Lung (tissue), 12 donors: Measurements from ENCODE around the gene CASK. TPM values are rescaled to one million over a fixed set of nuclear protein-coding genes. Genes with fewer than 3 reads are reported as not detected.

Experiments
- ATAC-seq: fragments of 200-7000 bp; cut with Tn5 transposase; one replicate; pipeline ENCODE4 v1.9.1; 2020; ENCODE audit warnings: moderate number of reproducible peaks; ENCODE audit not compliant: insufficient read depth, low FRiP score
- DNase-seq, 3 donors: peaks; one replicate each; pipeline ENCODE4 v3.0.0-alpha.2; 2013 to 2017
- H3K27ac ChIP-seq, 2 donors: one replicate each; pipeline ENCODE4 v1.5.1; 2013; ENCODE audit warnings: mild to moderate bottlenecking in 2 of 2, moderate library complexity in 2 of 2, control low read depth in 1 of 2, inconsistent platforms in 1 of 2, low read depth in 1 of 2, low read length in 1 of 2
- H3K27me3 ChIP-seq, 3 donors: one replicate each; pipeline ENCODE4 v1.5.1; 2013; ENCODE audit warnings: low read length in 2 of 3; ENCODE audit not compliant: control insufficient read depth in 3 of 3, insufficient read depth in 3 of 3
- H3K36me3 ChIP-seq, 4 donors: one replicate each; pipeline ENCODE4 v1.5.1; 2013; ENCODE audit warnings: low read length in 4 of 4, mild to moderate bottlenecking in 1 of 4, moderate library complexity in 1 of 4; ENCODE audit not compliant: control insufficient read depth in 4 of 4, insufficient read depth in 4 of 4
- H3K4me1 ChIP-seq, 5 donors: one replicate each; pipeline ENCODE4 v1.5.1; 2013; ENCODE audit warnings: low read length in 5 of 5, mild to moderate bottlenecking in 2 of 5, moderate library complexity in 1 of 5; ENCODE audit not compliant: control insufficient read depth in 5 of 5, insufficient read depth in 5 of 5
- H3K4me3 ChIP-seq: one replicate; pipeline ENCODE4 v1.5.1; 2013; ENCODE audit warnings: mild to moderate bottlenecking, control low read depth, moderate library complexity
- H3K9ac ChIP-seq, 2 donors: one replicate each; pipeline ENCODE4 v1.5.1; 2013; ENCODE audit warnings: low read length in 2 of 2, control low read depth in 1 of 2; ENCODE audit not compliant: insufficient read depth in 1 of 2
- H3K9me3 ChIP-seq, 4 donors: one replicate each; pipeline ENCODE4 v1.5.1; 2013; ENCODE audit warnings: low read length in 3 of 4, mild to moderate bottlenecking in 1 of 4, moderate library complexity in 1 of 4; ENCODE audit not compliant: control insufficient read depth in 4 of 4, insufficient read depth in 3 of 4
- WGBS, 2 donors: extraction: QIAGEN DNeasy Blood & Tissue Kit; methylation state at CpG; one replicate each; pipeline ENCODE4 v1.1.7; 2013; 5-methylcytosine and 5-hydroxymethylcytosine counted together
- polyA plus RNA-seq, 2 donors: library from polyadenylated mRNA; stranded (reverse); fragments of 200-250 nt; gene quantifications; one replicate each; pipeline ENCODE4 v1.2.1, GENCODE V29; 2013
- total RNA-seq, 2 donors: library from RNA; depleted of rRNA in 1 of 2; stranded (reverse); fragments of >200 nt in 1 of 2; gene quantifications; one replicate each; pipeline ENCODE4 v1.2.1, GENCODE V29; 2014 to 2021
- TF ChIP-seq, protein P1 (sequence below): IDR thresholded peaks from 2 replicates; pipeline ENCODE4 v1.5.1; 2012; ENCODE audit warnings: mild to moderate bottlenecking; ENCODE audit errors: control extremely low read depth, extremely low read depth
- donor health status: control.
- donor health status: control.
- donor health status: Bipolar disorder and iron deficiency.
- donor health status: healthy.
- donor health status: DM: yes; HTN: yes; CAD: no.

CASK gene
- total and polyA plus RNA-seq, 4 donors: 8.2 to 68.1 (median 30.6) TPM

DNA sequence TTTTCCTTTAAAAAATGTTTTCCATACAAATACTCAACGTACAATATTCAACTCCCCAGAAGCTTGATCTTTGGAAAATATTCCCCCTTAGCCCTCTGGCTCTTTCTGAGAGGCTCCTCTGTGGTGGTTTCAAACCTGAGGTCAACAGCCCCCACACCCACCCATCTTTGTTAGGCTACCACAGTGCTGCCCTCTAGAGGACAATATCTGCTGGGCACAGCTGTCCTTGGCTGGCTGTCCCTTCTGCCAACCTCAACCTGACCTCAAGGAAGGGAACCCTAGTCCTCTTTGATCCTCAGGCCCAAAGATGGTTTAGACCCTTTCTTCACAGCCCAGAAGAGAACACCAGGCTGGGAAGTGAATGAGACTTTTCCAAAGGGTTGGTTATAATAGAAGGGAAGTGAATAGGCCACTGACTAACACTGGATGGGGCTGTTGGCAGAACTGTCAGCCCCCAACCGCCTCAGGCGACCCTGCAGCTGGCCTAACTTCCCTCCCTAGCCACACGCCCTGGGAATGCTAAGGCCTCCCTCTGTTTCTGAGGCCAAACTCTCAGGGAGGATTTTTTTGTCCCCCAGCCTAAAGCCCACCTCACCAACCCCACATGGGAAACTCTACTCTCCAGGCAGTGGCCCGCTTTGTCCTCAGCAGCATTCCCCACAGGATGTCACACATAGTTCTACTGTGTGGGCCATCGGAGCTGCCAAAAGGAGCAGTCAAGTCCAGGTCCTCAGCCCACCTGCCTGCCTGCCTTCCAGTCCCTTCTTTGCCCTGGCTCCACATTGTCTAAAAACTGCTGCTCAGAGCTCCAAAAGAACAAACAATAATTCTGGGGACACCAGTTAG is 441.9 kb downstream of the CASK start:
- DNase-seq (no peak), ATAC-seq (no peak)
- TF ChIP-seq, protein P1, sequence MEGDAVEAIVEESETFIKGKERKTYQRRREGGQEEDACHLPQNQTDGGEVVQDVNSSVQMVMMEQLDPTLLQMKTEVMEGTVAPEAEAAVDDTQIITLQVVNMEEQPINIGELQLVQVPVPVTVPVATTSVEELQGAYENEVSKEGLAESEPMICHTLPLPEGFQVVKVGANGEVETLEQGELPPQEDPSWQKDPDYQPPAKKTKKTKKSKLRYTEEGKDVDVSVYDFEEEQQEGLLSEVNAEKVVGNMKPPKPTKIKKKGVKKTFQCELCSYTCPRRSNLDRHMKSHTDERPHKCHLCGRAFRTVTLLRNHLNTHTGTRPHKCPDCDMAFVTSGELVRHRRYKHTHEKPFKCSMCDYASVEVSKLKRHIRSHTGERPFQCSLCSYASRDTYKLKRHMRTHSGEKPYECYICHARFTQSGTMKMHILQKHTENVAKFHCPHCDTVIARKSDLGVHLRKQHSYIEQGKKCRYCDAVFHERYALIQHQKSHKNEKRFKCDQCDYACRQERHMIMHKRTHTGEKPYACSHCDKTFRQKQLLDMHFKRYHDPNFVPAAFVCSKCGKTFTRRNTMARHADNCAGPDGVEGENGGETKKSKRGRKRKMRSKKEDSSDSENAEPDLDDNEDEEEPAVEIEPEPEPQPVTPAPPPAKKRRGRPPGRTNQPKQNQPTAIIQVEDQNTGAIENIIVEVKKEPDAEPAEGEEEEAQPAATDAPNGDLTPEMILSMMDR: no peak
- Histone ChIP-seq H3K4me3 (no peak overlapping the region), H3K36me3 (no peaks in the 10 kb centered on the region), H3K4me1 (no peaks in the 10 kb centered on the region), H3K9me3 (peaks cover 0 to 9% (median under 1%) of the 10 kb centered on the region in 4 donors), H3K27ac (no peak overlapping the region), H3K27me3 (peaks cover 0 to 18% (median 0%) of the 10 kb centered on the region in 3 donors), H3K9ac (no peak overlapping the region)
- 72 to 84% methylated on average over 6 of the region's 6 CpGs for WGBS, 2 donors

DNA sequence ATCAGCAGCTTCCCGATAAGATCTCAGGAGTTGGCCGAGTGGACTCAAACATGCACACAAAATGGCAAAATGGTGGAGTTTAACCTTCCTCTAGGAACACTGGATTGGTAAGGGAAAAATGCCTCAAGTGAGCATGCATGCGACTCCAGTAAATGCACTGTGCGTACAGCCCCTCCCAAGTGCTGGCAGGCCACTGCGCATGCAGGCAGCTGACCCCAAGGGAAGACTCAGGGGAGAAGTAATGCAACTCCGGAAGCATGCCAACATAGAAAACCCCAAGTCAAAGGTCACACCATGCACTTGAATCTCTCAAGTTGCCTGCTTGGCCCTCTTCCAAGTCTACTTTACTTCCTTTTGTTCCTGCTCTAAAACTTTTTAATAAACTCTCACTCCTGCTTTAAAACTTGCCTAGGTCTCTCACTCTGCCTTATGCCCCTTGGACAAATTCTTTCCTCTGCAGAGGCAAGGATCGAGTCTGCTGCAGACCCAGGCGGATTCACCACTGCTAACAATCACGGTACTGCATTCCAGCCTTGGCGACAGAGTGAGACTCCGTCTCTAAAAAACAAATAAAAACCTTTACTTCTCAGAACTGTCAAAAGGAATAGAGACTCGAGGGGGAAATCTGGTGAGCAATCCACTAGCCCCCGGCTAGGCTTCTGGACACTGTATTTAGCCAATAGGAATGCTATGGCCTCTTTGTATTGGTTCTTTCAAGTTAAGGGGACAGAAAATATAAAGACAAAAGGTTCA is 442.7 kb downstream of the CASK start:
- TF ChIP-seq, protein P1: no peak
- no peaks in the 10 kb centered on the region for H3K36me3 ChIP-seq
- H3K27me3 ChIP-seq: peaks cover 0 to 11% (median 0%) of the 10 kb centered on the region in 3 donors
- H3K27ac ChIP-seq: no peak overlapping the region
- no peak overlapping the region for H3K4me3 ChIP-seq
- H3K9ac ChIP-seq: no peak overlapping the region
- H3K9me3 ChIP-seq: peaks cover 0 to 9% (median 2%) of the 10 kb centered on the region in 4 donors
- no peak for ATAC-seq
- no peaks in the 10 kb centered on the region for H3K4me1 ChIP-seq
- DNase-seq: no peak
- 88 to 95% methylated on average over 13 of the region's 13 CpGs for whole genome bisulfite sequencing, 2 donors

DNA sequence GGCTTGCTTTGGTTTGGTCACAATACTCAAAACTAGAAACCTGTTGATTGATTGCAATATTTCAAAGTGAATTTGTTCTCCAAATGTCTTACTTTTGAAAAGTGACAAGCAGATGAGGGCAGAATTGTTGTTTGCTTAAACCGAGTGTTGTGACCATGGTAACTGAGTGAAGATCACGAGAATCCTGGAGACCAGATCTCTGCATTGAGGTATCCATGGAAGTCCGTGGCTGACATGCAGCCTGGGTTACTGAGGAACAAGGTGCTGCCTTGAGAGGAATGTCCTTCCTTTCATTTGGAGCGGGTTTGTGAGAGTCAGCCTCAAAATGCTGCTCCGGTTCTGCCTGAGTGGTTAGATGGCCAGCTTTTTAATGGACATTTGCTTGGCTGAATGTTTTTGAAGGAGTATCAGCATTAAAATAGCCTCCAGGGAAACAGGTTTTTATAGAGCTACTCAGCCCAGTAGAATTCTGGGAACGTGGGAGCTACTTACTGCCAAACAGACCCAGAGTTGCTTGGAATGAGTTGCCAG is 444.9 kb downstream of the CASK start:
- Histone ChIP-seq H3K9ac (no peak overlapping the region), H3K27ac (no peak overlapping the region), H3K27me3 (peaks cover 0 to 6% (median 0%) of the 10 kb centered on the region in 3 donors), H3K4me3 (no peak overlapping the region), H3K9me3 (peaks cover 0 to 9% (median 3%) of the 10 kb centered on the region in 4 donors), H3K4me1 (no peaks in the 10 kb centered on the region), H3K36me3 (no peaks in the 10 kb centered on the region)
- TF ChIP-seq, protein P1: no peak
- no peak for DNase-seq
- WGBS, 2 donors: 61 to 78% methylated on average over 6 of the region's 6 CpGs
- ATAC-seq: no peak
